ENCODE measurements around the gene PLD4.

PLD4 gene

GRCh38 chr14:104928391-104929133 is 3.9 kb downstream of the PLD4 start:
- DNase-seq (ENCODE audit: low spot score), result no peak

DNA sequence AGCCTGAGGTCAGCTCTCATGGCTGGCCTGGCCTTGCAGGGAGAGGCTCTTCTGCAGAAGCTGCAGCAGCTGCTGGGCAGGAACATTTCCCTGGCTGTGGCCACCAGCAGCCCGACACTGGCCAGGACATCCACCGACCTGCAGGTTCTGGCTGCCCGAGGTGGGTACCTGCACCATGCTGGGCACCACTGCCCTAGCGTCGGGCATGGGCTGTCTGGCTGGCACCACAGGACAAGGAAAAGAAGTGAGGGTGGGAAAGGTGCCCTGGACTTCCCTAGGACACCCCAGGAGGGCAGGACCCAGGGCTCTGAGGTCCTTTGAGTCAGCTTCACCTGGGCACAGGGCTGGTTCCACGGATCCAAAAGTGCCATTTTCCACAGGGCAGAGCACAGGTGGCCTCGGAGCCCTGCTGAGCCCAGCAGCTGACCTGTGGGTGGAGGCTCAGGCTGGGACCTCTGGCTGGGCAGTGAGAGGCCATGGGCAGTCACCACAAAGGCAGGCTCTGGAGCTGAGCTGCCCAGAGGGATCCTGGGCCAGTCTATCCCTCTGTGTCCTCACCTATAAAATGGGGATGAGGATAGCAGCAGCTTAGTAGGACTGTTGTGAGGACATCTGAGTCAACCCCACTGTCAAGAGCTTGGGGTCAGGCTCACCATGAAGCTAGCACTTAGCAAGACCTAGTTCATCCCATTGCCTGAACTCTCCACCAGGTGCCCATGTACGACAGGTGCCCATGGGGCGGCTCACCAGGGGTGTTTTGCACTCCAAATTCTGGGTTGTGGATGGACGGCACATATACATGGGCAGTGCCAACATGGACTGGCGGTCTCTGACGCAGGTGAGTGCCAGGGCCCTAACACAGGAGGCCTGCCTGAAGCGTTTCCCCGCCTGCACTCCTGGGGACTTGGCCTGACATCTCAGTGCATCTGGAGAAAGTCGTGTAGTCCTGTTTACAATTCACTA is 4.9 kb downstream of the PLD4 start:
- no peak for DNase-seq (ENCODE audit: low spot score)

GRCh38 chr14:104930526-104931303 is 6.0 kb downstream of the PLD4 start:
- DNase-seq (ENCODE audit: low spot score), result no peak

GRCh38 chr14:104931304-104931770 is 6.7 kb downstream of the PLD4 start:
- no peak for DNase-seq (ENCODE audit: low spot score)

GRCh38 chr14:104931771-104932675 is 7.3 kb downstream of the PLD4 start:
- no peak for DNase-seq (ENCODE audit: low spot score)

GRCh38 chr14:104932676-104933631 is 8.3 kb downstream of the PLD4 start:
- DNase-seq (ENCODE audit: low spot score), result peak; percentile 38

GRCh38 chr14:104933746-104934733 is 9.4 kb downstream of the PLD4 start:
- no peak for DNase-seq (ENCODE audit: low spot score)

DNA sequence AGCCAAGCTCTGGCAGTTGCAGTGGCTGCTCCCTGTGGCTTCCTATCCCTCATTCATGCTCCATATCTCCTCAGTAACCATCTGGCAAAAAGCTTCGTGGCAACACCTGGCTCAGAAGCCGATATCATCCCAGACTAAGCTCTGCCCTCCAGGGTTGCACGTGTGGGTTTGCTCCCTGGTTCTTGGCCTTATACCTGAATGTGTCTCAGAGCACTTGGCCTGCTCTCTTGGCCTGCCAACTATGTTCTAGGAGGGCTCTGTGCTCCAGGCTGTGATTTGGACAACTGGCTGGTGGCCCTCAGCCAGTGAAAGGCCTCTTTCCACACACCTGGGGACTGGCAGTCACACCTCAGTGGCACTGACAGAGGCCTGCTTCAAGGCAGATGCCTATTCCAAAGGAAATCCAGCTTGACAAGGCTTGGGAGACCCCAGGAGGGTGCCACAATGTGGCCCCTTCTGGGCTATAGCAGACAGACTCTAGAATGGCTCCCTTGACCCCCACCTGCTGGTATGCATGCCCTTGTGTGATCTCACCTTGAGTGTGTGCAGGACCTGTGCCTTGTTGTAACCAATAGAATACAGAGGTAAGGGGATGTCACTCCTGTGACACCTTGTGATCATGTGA is 10.5 kb downstream of the PLD4 start:
- no peak for DNase-seq (ENCODE audit: low spot score)

- DNase-seq (ENCODE audit: low spot score), result no peak
Observed at GRCh38 chr14:104935955-104936354, 11.3 kb downstream of the PLD4 start.

- DNase-seq (ENCODE audit: low spot score), result no peak
Observed at GRCh38 chr14:104936361-104937155, 11.9 kb downstream of the PLD4 start.

GRCh38 chr14:104937161-104937560 is 12.5 kb downstream of the PLD4 start:
- no peak for DNase-seq (ENCODE audit: low spot score)

GRCh38 chr14:104937694-104938365 is 13.2 kb downstream of the PLD4 start:
- DNase-seq (ENCODE audit: low spot score), result no peak

DNA sequence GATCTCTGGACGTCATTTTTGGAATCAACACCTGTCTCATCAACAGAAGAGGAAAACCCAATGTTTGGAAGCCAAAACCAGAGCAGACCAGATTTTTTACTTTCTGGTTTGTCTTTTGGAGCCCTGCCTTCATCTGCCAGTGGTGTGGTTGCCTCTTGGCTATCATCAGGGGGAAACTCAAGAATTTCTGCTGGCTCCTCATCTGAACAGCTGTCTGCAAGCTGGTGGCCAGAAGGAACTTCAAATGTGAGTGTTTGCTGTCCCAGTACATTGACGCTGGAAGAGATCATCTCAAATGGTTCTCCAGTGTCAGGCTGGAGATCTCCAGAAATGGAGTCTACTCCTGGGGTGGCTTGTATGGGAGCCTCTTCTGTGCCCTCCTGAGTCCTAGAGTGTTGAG is 13.8 kb downstream of the PLD4 start:
- DNase-seq (ENCODE audit: low spot score), result no peak

GRCh38 chr14:104938960-104939359 is 14.3 kb downstream of the PLD4 start:
- no peak for DNase-seq (ENCODE audit: low spot score)

- DNase-seq (ENCODE audit: low spot score), result no peak
Observed at GRCh38 chr14:104939666-104940410, 15.2 kb downstream of the PLD4 start.

- DNase-seq (ENCODE audit: low spot score), result no peak
Observed at GRCh38 chr14:104940526-104941150, 16.0 kb downstream of the PLD4 start.
